Measurements from ENCODE around the gene MSH3. TPM values are rescaled to one million over a fixed set of nuclear protein-coding genes. Genes with fewer than 3 reads are reported as not detected.
"Not testable (repeated sequence)": the region's sequence is repeated elsewhere in the genome, so short reads cannot be mapped to it uniquely, and the experiment has no call there.

The MSH3 gene
- polyA plus RNA-seq, 2 of the 4 experiments (the other 2 are of a cell fraction), result 9.3 to 13.1 TPM

GRCh38 chr5:80895523-80895922, 241.1 kb downstream of the MSH3 start:
- ATAC-seq, result no peak
- H3K4me3 ChIP-seq, result no peak overlapping the region
- DNase-seq (ENCODE audit: low read depth in 1 of 2, low spot score in 1 of 2), result no peak
- no peaks in the 10 kb centered on the region for H3K9me3 ChIP-seq
- H3K4me1 ChIP-seq, result no peaks in the 10 kb centered on the region
- 90% methylated on average over 2 of the region's 2 CpGs for WGBS (ENCODE audit: missing lambda C conversion rate)
- ChIA-PET POLR2A (no interaction called here), CTCF (no interaction called here)
- TF ChIP-seq RARB (CRISPR knock-in tag; IDR thresholded peaks at IDR 0.05) (no peak), EP300 (IDR thresholded peaks at IDR 0.05) (no peak), BHLHE40 (IDR thresholded peaks at IDR 0.05; ENCODE audit: low read depth, low read length) (no peak), ZSCAN20 (CRISPR knock-in tag; IDR thresholded peaks at IDR 0.05) (no peak), RCOR1 (IDR thresholded peaks at IDR 0.05; ENCODE audit: low read depth, low read length) (no peak), PHF8 (IDR thresholded peaks at IDR 0.05; ENCODE audit: borderline replicate concordance, low read depth) (no peak), ATOH8 (CRISPR knock-in tag; IDR thresholded peaks at IDR 0.05; ENCODE audit: low read depth) (no peak), PBX3 (IDR thresholded peaks at IDR 0.05) (no peak), KDM1A (IDR thresholded peaks at IDR 0.05; ENCODE audit: low read depth) (no peak), SMC3 (IDR thresholded peaks at IDR 0.05) (no peak), ZNF302 (CRISPR knock-in tag; IDR thresholded peaks at IDR 0.05) (no peak), USF2 (IDR thresholded peaks at IDR 0.05) (no peak), POLR2A (IDR thresholded peaks at IDR 0.05; ENCODE audit: low read length) (no peak), HOXA7 (CRISPR knock-in tag; IDR thresholded peaks at IDR 0.05) (no peak), ESRRA (IDR thresholded peaks at IDR 0.05; ENCODE audit: borderline replicate concordance, low read length) (no peak), CTCF (IDR thresholded peaks at IDR 0.05) (no peak), CBX8 (IDR thresholded peaks at IDR 0.05) (no peak), TP53 (CRISPR knock-in tag; IDR thresholded peaks at IDR 0.05) (no peak), MAFK (IDR thresholded peaks at IDR 0.05; ENCODE audit: partially characterized antibody) (no peak), E2F6 (IDR thresholded peaks at IDR 0.05; ENCODE audit: borderline replicate concordance, low read depth) (no peak)
- H3K4me2 ChIP-seq, result no peak overlapping the region
- no peak for FAIRE-seq
- no peak overlapping the region for H3K27ac ChIP-seq

- POLR2A ChIA-PET; ATAC-seq; H3K4me3 ChIP-seq; CTCF ChIA-PET; H3K4me1 ChIP-seq; H3K4me2 ChIP-seq; DNase-seq (ENCODE audit: low read depth in 1 of 2, low spot score in 1 of 2); H3K27ac ChIP-seq; FAIRE-seq; H3K9me3 ChIP-seq: not testable (repeated sequence)
- 76% methylated on average over 3 of the region's 3 CpGs for WGBS (ENCODE audit: missing lambda C conversion rate)
Measured at GRCh38 chr5:80902624-80903023, 248.2 kb downstream of the MSH3 start.
